Esophagus mucosa (tissue), 1 donor: ENCODE measurements around the gene ITPK1. TPM values are rescaled to one million over a fixed set of nuclear protein-coding genes. Genes with fewer than 3 reads are reported as not detected.

Experiments
- ATAC-seq: fragments of 200-7000 bp; cut with Tn5 transposase; one replicate; pipeline ENCODE4 v1.9.1; 2020
- total RNA-seq: library from RNA; stranded (reverse); gene quantifications from one replicate; pipeline ENCODE4 v1.2.4, GENCODE V29; 2023
- donor health status: DM: yes; HTN: yes; CAD: no.

ITPK1 gene
- total RNA-seq, 1 donor from 2014 or later, result 22.1 TPM

DNA sequence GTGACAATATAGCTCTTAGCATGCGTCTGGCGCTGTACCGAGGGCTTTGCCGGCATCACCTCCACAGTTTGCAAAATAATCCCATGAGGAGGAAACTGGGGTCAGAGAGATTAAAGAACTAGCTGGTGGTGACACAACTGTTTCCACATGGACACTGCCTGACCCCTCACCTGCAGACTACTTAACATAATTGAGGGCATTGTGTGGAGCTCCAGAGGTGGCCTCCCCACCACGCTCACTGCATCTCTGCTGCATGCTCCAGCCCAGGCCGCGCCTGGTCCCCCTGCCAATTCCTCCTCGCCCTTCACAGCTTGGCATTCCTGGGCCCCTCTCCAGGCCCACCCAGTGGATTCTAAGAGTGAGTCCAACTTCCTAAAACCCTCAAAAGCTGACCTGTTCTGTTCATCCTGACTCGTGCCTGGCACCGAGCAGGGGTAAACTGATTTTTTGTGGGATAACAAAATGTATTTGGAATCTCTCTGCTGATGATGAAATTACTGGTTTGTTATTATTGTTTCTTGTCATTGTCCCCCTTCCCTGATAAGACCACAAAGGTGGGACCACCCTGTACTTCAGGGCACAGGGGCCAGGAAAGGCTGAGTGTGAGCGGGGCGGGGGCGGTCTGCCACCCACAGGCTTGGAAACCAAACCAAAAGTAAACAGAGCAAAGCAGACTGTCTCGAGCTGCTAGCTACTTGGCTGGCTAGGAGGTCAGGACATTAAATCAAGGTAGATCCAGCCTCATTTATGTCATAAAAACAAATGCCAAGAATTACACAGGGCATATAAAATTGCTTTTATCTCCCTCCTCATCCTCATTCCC, 152.2 kb downstream of the ITPK1 start:
- no peak for ATAC-seq

DNA sequence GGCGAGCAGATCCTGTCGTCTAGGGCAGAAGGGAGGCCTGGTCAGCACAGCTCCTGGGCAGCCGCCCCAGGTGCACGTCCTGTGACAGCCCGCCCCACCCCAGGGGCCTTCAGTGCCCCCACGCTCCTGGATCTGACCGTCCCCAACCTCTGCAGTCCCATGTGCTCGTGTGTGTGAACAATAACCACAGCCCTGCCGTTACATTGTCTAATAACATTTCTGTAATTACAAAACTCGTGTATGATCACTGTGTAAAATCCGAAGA, 153.0 kb downstream of the ITPK1 start:
- ATAC-seq, result no peak

DNA sequence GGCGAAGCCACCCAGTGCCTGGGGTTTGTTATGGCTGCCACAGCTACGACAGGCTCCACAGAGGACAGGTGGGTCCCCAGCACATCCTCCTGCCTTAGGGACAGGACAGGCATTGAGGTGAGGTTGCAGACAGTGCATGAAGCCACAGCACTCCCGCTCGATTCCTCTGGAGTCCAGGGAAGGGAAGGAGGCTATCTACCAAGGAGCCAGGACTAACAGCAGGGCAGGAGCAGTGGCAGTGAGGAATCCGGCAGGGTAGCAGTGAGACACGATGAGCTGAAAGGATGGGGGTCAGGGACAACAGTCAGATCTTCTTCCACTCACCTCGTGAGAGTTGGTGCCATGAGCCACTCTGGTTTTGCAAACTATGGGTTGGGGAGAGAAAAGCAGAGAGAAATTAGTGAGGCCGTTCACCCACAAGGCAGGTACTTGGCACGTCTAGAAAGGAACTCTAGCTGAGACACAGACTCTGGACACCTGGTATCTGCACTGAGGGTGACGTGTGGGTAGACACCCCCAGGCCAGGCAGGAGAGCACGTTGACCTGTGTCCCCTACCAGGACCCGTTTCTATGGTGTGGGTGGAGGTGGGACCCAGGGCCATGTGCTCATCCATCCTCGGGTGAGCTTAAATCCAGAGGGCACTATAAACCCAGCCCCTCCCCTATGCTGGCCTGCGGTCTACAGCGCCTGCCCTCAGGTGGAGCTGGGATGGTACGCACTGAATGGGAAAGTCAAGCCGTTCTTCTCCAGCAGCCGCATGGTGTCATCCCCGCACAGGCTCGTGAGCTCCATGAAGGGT, 153.5 kb downstream of the ITPK1 start:
- no peak for ATAC-seq

GRCh38 chr14:92961567-92961855, 154.2 kb downstream of the ITPK1 start:
- ATAC-seq, result no peak

DNA sequence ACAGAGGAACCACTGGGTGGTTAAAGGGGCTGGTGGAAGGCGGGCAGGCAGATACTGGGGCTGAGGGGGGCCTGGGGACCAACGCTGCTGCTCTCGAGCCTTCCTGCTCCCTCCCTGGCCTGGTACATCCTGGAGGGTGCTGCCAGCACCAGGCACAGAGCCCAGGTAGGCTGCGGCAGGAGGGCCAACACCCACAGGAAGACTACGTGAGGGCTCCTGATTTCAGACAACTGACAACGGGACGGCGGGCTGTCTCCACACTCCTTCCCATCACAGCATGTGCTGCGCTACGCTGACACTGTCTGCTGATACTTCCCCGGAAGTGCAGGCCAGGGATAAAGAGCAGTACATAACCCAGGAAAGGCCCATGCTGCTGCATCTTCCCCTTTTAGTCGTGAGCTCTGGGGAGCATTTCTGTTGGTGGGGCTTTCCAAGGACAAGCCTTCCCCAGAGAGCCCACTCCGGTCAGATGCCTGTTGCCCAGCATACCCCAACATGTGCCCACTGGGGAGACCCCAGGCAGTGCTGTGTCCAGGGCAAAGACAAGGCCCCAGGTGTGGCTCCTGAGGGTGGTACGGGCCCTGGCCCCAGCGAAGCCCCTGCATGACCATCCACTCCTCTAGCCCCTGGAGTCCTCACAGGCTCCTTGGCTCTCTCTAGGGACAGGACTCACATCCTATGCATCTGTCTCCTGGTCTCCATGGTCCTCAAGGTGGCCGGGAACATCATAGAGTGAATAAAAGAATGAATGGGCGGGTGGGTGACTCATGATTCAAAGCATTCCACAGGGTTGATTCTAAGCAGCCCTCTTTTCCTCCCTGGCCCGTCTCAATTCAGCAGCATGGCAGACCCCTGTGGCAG, 154.8 kb downstream of the ITPK1 start:
- ATAC-seq, result no peak

DNA sequence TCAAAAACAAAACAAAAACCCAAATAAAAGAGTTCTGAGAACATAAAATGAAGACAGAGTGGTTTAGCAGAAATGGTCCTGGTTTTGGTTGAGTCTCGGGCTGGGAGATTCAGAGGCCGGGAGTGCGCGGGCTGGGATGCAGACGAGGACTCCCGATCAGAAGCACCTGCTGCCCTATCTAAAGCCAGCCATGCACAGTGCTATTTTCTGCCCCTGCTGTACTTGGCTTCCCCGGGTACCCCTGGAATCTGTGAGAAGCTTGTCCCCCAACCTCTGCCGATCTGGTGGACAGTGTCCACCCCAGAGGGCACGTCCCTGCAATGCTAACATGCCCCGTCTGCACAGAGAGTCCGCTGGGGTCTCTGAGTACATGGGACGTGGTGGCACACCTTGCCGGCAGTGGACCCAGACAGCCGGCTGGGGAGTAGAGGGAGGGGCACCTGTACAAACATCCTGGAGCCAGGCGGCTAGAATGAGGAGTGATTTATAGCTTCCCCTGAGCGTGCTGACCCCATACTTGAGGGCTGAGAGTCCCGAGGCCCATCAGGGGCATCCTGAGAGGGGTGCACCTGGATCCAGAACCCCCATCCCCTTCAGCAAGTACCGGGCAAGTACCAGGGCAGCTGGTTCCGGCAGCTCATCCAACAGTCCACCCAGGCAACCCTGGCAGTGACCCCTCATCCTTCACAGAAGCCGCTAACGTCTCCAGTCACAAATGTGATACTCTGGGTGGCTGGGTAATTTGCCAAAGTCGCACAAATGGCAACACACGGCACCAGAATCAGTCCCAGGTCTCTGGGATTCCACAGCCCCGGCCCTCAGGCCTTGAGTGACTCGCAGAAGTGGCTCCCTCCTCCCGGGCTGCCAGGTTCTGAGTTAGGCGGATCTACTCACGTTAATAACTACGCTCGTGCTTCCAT, 155.7 kb downstream of the ITPK1 start:
- no peak for ATAC-seq

- no peak for ATAC-seq
Measured at GRCh38 chr14:92959189-92959531, 156.6 kb downstream of the ITPK1 start.

DNA sequence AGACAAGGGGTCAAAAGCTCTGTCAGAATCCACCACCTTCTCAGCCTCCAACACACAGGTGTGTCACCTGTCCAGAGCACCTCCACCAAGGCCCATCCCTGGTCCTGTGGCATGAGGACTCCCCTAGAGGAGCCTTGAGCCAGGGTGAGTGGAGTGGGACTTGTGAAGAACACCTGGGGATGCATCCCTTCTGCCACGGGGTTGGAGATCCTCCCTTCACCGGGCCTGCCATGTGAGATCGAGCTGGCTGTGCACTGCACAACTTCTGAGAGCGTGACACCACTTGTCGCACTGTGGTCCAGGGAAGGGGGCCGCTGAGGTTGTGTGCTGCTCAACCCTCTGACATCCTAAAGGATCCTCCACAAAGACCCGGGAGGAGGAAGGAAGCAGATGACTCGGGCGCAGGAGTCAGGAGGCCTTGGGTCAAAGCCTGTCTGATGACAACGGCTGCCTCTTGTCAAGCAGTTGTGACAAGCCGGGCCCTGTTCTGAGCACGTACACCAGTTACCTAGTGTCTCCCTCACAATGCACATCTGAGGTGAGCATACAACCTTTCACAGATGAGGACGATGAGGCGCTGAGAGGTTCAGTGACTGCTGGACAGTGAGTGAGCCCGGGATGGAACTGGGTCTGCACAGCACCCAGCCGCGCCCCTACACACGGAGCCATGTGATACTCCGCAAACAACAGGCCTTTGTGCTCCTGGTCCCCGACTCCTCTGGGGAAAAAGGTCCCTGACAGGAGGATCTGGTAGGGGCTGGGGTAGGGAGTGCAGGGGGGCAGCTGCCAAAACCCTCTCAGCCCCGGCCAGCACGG, 157.1 kb downstream of the ITPK1 start:
- no peak for ATAC-seq

GRCh38 chr14:92956961-92957360, 158.8 kb downstream of the ITPK1 start:
- ATAC-seq, result no peak

- no peak for ATAC-seq
Measured at GRCh38 chr14:92955381-92955780, 160.3 kb downstream of the ITPK1 start.

GRCh38 chr14:92954933-92955332, 160.8 kb downstream of the ITPK1 start:
- ATAC-seq, result no peak

GRCh38 chr14:92953526-92953925, 162.2 kb downstream of the ITPK1 start:
- no peak for ATAC-seq

DNA sequence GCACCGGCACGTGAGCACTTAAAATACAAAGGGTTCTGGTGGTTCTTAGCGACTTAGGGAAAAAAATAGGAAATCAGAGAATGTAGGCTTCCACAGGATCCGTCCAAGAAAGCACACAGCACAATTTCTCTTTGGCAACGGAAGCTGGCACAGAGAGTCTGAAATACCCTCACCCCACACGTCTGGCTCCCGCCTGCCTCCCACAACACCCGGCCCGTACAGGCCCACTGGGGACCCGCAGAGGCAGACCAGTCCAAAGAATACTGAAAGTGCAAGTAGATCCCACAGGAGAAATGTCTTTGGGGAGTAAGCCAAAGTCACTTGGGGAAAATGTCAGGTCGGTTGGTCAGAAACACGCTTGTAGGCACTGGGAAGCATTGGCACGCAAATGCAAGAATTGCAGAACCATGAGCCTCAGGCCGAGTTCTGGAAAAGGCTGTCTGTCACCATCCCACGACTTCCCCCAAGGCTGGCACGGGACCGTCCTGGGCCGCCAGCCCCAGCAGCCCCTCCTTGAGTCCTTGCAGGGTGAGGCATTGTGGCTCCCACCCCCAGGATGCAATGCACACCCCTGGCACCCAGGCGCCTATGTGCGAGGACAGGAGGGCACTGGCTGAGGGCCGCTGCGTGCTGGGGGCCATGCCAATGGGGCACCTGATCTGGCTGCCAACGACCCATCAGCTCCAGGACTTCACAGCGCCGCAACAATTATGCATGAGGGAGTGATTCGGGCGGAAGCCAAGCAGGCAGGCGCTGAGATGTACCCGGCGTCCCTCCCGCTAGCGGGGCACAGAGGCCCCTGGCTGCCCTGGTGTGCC, 163.0 kb downstream of the ITPK1 start:
- no peak for ATAC-seq

DNA sequence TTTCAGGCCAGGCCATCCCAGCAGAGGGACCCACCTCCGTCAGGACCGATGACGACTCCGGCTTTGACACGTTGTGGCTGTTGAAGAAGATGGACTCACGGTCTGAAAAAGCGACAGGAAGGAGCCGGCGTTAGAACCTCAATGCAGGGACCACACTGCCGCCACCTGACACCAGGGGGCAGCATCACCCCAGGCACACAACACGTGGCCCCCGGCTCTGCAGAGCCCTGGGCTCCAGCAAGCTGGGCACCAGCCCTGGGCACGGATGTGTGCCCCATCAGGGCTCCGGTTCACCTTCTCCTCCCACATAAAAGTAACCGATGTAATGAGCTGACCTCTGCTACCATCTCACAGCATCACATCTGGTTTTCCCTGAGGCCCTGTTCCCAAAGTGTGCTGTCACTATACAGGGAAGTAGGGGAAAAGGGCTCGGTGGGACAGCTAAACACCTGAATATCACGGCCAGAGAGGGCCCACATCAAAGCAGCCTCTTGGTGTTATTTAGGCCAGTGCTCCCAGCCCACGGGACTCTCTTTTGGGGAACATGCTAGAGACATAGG, 163.7 kb downstream of the ITPK1 start:
- peak; percentile 84 for ATAC-seq

GRCh38 chr14:92951261-92951660, 164.5 kb downstream of the ITPK1 start:
- no peak for ATAC-seq

GRCh38 chr14:92950773-92951172, 165.0 kb downstream of the ITPK1 start:
- ATAC-seq, result no peak

- no peak for ATAC-seq
Measured at GRCh38 chr14:92950193-92950540, 165.6 kb downstream of the ITPK1 start.

- no peak for ATAC-seq
Measured at GRCh38 chr14:92949496-92950192, 166.1 kb downstream of the ITPK1 start.

DNA sequence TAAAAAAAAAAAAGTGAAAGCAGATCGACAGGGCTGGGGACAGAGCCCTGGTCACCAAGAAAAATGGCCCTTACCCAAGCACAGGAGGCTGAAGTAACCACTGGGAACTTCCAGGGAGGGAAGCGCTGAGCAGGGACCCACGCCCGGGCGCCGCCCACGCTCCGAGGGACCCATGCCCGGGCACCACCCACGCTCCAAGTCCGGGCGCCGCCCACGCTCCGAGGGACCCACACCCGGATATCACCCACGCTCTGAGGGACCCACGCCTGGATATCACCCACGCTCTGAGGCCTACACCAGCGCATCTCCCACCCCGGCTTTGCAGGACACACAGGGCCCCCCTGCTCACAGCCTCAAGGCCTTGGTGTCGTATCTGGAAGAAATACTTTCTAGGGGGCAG, 167.1 kb downstream of the ITPK1 start:
- ATAC-seq, result no peak
